Measurements from ENCODE around the gene MMP10.
"Not testable (repeated sequence)": the region's sequence is repeated elsewhere in the genome, so short reads cannot be mapped to it uniquely, and the experiment has no call there.

Gene MMP10

DNA sequence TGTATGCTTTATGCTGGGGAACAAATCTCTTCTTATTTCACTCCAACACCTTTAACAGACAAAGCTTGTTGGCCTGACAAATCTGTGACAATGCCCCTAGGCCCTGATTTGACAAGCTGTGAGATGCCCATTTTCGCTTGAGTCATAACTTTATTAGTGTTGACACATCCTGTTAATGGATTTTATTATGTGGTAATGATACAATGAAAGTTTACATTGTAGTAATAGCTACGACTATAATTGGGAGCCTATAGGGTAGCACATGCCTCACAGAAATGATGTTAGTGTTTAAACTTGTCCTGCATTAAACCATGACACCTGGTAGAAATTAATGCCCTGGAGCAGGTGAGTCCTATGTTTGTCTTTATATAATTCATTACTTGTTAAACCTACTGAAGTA is 3.3 kb upstream of the MMP10 start:
- DNase-seq (ENCODE audit: low read depth in 2 of 2), result no peak

DNA sequence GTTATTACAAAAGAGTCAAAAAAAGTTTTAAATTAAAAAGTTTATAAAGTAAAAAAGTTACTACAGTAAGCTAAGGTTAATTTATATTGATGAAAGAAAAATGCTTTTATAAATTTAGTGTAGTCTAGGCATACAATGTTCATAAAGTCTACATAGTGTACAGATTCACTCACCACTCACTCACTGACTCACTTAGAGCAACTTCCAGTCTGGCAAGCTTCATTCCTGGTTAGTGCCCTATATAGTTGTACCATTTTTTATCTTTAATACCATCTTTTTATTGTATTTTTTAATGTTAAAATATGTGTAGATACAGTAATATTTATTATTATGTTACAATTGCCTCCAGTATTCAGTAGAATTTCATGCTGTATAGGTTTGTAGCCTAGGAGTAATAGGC is 2.6 kb upstream of the MMP10 start:
- no peak for DNase-seq (ENCODE audit: low read depth in 2 of 2)

DNA sequence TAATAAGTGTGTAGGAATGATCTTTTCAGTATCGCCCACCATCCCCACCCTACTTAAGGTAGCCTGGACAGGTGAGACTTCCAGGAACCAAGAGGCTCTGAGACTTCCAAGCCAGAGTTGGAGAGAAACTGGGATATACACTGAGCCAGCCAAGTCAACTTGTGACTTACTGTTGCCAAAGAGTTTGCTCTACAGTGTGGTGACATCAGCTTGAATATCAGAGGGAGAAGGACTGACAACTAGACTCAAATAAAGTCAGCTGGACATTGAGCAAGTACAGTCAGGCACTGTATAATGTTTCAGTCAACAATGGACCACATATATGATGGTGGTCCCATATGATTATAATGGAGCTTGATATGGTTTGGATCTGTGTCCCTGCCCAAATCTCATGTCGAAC is 1.2 kb upstream of the MMP10 start:
- no peak for DNase-seq (ENCODE audit: low read depth in 2 of 2)

DNA sequence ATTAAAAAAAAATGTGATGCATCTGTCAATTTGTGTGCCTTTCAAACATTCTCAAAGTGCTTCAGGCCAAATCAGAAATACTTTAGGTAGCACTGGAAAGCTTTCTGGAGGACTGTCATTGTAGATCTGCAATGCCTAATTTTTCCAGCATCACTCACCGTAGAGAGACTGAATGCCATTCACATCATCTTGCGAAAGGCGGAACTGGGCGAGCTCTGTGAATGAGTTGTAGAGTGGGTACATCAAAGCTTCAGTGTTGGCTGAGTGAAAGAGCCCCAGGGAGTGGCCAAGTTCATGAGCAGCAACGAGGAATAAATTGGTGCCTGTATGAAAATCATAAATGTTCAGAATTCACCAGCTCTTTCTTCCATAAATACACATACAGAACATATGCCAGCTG is 4.0 kb downstream of the MMP10 start:
- DNase-seq (ENCODE audit: low read depth in 2 of 2), result no peak

DNA sequence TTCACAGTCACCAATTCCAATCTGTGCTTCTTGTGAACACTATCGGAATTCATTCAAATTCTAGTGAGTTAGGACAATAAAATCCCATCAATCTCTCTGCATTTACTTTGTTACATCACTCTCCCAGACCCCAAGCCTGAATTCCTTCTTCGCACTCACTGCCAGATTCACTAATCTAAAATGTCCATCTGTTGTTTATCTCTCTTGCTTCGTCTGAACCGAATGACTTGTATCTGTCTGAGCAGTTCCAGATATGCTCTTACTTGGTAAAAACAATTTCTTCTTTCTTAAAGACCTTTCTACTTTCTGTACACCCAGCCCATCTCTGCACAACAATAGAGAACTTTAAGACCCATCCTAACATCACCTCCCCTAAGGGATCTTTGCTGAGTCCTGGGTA is 7.0 kb downstream of the MMP10 start:
- no peak for DNase-seq (ENCODE audit: low read depth in 2 of 2)

DNA sequence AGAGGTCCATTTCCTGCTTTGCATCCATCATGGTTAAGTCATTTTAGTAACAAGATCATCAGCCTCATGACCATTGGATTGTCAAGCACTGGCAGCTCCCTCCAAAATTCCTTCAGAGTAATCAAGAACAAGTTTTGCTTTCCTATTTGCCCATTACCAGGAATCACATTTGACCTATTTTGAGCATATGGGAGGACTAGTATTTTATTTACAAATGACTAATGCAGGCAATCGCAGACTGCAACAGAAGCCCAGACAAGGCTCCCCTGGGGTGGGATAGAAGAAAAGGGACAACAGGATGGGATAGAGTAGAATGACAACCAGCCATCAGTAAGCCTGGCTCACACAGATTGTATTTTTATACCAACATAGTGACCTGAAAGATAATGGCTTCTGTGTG is 9.1 kb downstream of the MMP10 start:
- DNase-seq (ENCODE audit: low read depth in 2 of 2), result no peak

DNA sequence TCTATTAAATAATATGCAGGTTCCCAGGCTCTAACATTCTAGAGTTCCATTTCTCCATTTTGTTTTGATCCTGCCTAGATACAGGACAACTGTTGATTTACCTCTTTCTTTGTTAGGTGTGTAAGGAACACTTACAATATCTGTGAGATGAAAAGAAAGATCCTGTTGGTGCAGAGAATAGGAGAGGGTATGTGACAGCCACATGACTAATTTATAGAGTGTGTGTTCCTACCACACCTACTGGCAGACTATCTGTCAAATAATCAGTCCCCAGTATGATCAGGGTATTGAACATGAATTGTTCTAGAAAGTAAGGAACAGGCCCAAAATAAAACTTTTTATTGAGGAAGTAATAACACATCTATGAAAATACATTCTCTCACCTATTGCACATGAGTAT is 10.2 kb downstream of the MMP10 start:
- no peak for DNase-seq (ENCODE audit: low read depth in 2 of 2)

DNA sequence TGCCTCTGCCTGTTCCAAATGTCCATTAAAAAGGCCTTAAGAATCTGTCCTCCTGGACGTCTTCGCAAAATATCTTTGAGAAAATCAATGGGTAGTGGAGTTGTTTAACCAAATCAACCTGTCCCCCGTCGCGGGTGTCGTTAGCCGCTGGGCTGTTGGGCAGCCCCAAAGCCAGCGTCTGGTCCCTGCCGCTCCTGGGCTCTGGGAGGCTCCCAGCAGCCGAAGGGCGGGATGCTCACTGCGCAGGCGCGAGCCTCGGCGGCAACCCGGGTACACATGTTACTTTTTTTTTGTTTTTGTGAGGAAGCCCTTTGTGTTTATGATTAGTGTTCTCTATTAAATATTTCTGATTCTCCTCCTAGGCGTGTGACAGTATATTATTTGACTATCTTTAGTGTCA is 12.6 kb downstream of the MMP10 start:
- DNase-seq (ENCODE audit: low read depth in 2 of 2), result no peak

DNA sequence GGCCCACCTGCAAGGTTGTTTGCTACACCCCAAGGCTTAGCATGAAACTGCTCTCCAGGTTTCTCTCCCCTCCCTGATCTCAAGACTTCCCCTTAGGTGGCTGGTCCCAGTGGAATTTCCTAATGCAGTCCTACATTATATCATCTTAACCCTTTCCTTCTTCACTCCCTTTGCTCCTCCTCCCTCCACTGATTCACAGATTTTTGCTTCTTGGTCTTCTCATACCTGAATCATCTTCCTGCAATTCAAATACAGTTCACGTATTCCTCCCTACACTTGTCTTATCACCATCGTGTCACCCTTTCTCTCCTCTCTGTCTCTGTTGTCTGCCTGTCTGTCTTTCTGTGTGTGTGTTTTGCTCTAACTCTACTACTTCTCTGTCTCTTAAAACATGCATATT is 17.0 kb downstream of the MMP10 start:
- no peak for DNase-seq (ENCODE audit: low read depth in 2 of 2)

DNA sequence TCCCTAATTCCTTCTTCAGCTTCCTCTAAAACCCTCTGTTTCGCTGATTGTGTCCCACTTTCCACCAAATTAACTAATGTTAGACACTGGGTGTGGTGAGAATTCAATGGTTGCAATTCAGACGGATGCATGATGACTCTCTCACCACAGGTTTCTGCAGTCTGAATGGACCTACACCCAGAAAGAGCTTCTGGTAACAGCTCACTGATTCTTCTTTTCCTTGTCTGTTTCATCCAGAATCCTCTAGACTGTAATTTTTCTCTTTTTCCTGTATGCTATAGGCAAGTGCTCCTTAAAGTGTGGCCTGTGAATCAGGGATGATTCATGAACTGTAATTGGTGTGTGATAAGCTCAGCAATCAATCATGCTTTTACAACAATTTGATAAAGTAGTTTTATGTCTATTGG is 18.1 kb downstream of the MMP10 start:
- no peak for DNase-seq (ENCODE audit: low read depth in 2 of 2)

DNA sequence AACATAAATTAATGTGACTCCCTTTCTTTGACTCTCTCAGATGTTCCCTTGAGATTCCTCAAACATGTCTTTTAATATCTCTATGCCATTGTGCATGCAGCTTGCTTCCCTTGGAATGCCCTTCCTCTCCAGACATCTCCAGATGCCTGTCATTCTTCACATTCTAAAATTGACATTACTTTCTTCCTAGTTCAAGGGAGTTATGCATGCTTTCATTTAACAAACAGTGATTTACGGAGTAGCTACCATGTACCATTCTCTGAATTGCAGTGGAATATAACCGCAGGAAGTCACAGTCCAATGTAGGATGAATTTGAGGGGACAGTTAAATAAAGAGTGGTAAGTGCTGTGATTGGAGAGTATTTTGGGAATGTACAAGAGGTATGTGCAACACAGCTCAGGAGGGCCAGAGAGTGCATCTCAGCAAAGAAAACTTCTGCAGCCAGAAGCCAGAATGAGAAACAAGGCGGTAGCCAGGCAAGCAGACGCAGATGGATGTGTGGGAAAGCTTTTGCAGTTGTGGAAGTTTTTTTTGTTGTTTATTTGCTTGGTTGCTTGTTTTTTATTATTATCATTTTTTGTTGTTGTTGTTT is 18.7 kb downstream of the MMP10 start:
- DNase-seq (ENCODE audit: low read depth in 2 of 2), result no peak

DNA sequence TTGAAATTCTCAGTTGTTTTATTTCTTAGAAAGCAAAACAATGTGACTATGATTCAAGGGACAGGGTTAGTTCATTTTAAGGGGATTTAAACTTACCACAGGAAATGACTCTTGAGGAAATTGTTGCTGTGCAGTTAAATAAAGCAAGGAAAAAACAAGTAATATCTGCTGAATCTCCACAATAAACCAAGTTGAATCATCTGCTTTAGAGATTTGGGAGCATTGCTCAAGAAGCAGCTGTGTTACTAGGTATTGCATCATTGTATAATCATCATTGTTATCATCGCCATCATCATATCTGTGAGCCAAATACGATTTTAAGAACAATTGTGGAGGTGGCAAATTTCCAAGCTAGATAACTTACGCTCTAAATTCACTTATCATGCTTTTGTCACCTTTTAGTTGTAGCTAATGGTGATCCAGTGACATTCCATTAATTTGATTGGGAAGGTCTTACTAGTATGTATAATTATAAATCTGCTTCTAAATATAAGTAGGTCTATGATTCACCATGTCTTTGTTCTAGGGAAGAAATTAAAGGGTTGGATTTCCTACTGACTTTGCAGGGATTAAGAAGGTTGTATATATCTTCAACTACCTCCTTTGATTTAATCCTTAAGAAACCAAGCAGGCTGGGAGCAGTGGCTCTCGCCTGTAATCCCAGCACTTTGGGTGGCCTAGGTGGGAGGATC is 19.9 kb downstream of the MMP10 start:
- no peak for DNase-seq (ENCODE audit: low read depth in 2 of 2)

DNA sequence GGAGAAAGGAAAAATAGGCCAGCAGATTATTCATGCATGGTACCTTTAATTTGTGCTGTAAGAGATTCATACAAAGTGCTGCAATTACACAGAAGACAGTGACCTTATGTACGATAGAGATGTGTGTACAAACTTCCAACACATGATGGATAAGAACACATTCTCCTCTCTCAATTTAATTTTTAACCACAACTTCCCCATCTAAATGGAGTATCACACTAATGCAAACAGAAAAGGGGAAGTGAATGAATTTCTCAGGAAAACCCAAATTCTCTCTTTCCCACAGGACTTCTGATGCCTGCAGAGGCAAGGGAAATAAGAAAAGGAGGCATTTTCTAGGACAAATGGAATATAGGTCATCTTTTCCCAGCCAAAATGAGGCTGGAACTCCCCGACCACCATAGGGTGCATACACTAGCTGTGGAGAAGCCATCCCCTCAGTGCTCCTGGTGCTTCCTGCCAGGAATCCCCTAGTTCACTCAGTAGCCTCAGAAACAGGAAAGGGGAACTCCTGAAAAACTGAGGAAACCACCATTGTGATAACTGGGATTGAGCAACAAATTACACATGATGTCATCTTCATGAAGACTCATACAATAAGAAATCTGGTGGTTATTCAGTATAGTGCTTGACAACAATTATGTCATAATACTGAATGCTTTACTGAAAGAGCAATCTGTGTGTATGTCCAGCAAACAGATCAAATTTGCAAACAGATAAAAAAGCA is 22.4 kb downstream of the MMP10 start:
- no peak for DNase-seq (ENCODE audit: low read depth in 2 of 2)

DNA sequence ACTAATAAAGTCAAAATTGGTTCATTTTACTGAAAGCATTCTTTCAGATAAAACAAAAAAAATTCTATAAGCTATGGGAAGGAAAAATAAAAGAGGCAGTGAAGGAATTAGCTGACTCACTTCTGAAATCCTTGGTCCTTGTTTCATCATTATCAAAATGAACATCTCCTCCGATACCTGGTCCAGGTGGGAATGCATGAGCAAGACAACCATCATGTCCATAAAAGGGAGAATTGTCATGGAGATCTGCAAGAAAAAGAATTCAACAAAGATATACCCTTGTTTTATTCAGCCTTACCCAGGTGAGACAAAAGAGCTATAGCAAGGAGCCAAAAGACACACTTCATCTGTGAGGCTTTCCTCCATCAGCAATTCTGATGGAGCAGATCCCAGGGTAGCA is 27.2 kb downstream of the MMP10 start:
- no peak for DNase-seq (ENCODE audit: low read depth in 2 of 2)

DNA sequence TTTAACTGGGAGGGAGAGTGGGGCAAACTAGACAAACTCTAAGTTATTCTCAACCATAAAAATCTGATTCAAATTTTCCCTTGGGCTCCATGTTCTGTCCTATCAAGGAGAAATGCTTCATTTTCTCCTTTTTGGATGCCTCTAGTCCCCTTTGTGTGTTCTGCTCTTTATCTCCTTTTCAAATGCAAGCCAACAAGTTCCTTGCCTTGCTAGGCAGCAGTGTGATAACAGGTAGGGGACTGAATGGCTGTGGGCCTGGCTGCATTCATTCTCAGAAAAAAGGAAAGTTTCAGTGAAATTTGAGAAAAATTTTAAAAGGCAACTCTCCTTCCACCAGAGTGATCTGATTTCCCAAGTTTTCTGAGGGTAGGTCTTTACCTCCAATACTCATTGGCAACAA is 28.8 kb downstream of the MMP10 start:
- no peak for DNase-seq (ENCODE audit: low read depth in 2 of 2)

DNA sequence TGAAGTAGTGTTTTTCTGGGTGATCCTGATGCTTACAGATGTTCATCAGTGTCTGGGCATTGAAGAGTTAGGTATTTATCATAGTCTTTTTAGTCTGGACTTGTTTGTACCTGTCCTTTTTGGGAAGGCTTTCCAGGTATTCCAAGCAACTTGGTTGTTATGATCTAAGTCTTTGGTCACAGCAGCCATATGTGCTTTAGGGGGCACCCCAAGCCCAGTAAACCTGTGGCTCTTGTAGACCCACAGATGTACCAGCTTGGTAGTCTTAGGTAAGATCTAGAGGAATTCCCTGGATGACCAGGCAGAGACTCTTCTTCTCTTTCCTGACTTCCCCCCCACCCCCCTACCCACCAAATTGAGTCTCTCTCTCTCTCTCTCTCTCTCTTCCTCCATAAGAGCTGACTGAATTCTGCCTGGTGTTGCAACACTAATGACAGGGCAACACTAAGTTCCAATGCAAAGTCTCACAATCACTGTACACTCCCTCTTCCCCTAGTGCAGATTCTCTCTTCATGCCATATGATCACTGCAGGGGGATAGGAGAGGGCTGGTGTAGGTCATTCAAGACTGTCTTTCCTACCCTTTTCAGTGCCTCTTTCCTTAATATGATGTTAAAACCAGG is 31.2 kb downstream of the MMP10 start:
- no peak for DNase-seq (ENCODE audit: low read depth in 2 of 2)

DNA sequence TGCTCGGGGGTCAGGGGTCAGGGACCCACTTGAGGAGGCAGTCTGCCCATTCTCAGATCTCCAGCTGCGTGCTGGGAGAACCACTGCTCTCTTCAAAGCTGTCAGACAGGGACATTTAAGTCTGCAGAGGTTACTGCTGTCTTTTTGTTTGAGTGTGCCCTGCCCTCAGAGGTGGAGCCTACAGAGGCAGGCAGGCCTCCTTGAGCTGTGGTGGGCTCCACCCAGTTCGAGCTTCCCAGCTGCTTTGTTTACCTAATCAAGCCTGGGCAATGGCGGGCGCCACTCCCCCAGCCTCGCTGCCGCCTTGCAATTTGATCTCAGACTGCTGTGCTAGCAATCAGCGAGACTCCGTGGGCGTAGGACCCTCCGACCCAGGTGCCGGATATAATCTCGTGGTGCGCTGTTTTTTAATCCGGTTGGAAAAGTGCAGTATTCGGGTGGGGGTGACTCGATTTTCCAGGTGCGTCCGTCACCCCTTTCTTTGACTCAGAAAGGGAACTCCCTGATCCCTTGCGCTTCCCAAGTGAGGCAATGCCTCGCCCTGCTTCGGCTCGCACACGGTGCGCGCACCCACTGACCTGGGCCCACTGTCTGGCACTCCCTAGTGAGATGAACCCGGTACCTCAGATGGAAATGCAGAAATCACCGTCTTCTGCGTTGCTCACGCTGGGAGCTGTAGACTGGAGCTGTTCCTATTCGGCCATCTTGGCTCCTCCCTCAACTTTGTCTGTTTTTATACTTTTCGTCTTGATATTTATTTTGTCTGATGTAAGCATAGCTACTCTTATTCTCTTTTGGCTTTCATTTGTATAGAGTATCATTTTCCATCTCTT is 33.5 kb downstream of the MMP10 start:
- DNase-seq (ENCODE audit: low read depth in 2 of 2), result not testable (repeated sequence)

DNA sequence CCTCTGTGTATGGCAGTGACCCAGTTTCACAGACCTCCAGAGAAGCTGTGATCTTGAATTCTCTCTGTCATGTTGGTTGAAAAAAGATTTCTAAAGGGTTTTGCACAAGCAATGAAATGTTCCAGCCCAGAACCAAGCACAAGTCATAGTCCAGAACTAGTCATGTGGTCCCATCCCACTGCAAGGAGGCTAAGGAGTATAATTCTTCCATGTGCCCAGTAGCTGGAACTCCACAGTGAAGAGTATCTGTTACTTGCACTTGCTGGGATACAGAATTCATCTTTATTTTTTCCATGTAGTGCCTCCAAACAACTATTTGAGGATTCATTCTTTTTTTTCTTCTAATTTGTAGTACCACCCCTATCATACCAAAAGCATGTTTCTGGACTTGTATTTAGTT is 45.8 kb downstream of the MMP10 start:
- no peak for DNase-seq (ENCODE audit: low read depth in 2 of 2)

DNA sequence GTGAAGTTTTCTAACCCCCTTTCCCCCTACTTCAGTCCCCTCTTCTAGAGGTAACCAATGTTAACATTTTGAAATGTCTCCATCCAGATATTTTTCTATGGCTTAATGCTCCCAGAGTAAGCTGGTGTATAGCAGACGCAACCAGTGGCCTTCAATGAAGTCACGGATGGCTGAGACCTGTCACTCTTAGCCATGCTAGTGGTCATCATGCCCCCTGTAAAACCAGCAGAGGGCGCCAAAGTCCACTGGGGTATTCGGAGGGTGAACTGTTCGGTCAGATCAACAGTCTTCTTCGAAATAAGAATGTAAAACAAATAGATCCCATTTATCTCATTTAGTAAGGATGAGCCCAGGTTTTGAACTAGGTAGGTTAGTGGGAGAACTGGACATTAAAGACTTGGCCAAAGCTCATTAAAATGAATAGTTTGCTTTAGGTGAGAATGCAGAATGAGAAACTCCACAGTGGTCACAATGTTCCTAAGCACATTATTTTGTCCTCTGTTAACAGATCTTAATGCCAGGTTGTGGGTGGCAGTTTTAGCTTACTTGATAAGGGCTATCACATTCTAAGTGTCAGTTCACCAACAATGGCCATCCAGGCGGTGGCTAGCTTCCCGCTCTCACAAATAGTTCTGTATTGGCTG is 47.1 kb downstream of the MMP10 start:
- no peak for DNase-seq (ENCODE audit: low read depth in 2 of 2)

DNA sequence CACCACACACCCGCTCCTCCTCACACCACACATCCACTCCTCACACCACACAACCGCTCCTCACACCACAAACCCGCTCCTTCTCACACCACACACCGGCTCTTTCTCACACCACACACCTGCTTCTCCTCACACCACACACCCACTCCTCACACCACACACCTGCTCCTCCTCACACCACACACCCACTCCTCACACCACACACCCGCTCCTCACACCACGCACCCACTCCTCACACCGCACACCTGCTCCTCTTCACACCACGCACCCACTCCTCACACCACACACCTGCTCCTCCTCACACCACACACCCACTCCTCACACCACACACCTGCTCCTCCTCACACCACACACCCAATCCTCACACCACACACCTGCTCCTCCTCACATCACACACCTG is 49.5 kb downstream of the MMP10 start:
- DNase-seq (ENCODE audit: low read depth in 2 of 2), result not testable (repeated sequence)

Data from stimulated activated CD8-positive, alpha-beta memory T cell treated with anti-CD3 and anti-CD28 coated beads, Interleukin-15, amount 100 ng/mL, for 4 hours (primary cell).